D341Med (cell line): ENCODE results near the gene KIF9.
"Not testable (repeated sequence)": the region's sequence is repeated elsewhere in the genome, so short reads cannot be mapped to it uniquely, and the experiment has no call there.

Source experiments
- DNase-seq: peaks from one replicate; pipeline ENCODE4 v3.0.0; 2012; ENCODE audit warnings: low spot score

Gene KIF9

GRCh38 chr3:47250309-47251060 lies 32.1 kb downstream of the KIF9 start:
- no peak for DNase-seq

- no peak for DNase-seq
Observed at GRCh38 chr3:47247131-47248064, 35.2 kb downstream of the KIF9 start.

- no peak for DNase-seq
Observed at GRCh38 chr3:47245271-47245670, 37.3 kb downstream of the KIF9 start.

GRCh38 chr3:47244531-47245100 lies 38.0 kb downstream of the KIF9 start:
- DNase-seq = no peak

- DNase-seq = no peak
Observed at GRCh38 chr3:47243419-47244147, 39.0 kb downstream of the KIF9 start.

GRCh38 chr3:47239929-47240328 lies 42.7 kb downstream of the KIF9 start:
- DNase-seq = no peak

GRCh38 chr3:47238017-47238416 lies 44.6 kb downstream of the KIF9 start:
- no peak for DNase-seq

GRCh38 chr3:47228088-47228487 lies 54.5 kb downstream of the KIF9 start:
- DNase-seq = no peak

- no peak for DNase-seq
Observed at GRCh38 chr3:47227678-47228077, 54.9 kb downstream of the KIF9 start.

GRCh38 chr3:47225310-47225906 lies 57.2 kb downstream of the KIF9 start:
- no peak for DNase-seq

- DNase-seq = no peak
Observed at GRCh38 chr3:47223755-47224154, 58.8 kb downstream of the KIF9 start.

GRCh38 chr3:47221798-47222197 lies 60.8 kb downstream of the KIF9 start:
- no peak for DNase-seq

GRCh38 chr3:47210863-47211405 lies 71.7 kb downstream of the KIF9 start:
- no peak for DNase-seq

GRCh38 chr3:47206022-47206421 lies 76.6 kb downstream of the KIF9 start:
- not testable (repeated sequence) for DNase-seq

- no peak for DNase-seq
Observed at GRCh38 chr3:47204875-47205274, 77.7 kb downstream of the KIF9 start.

- no peak for DNase-seq
Observed at GRCh38 chr3:47202542-47202941, 80.1 kb downstream of the KIF9 start.

- DNase-seq = no peak
Observed at GRCh38 chr3:47197287-47197686, 85.3 kb downstream of the KIF9 start.

GRCh38 chr3:47194994-47195393 lies 87.6 kb downstream of the KIF9 start:
- no peak for DNase-seq

- no peak for DNase-seq
Observed at GRCh38 chr3:47193871-47194859, 88.4 kb downstream of the KIF9 start.

GRCh38 chr3:47186285-47186684 lies 96.3 kb downstream of the KIF9 start:
- DNase-seq = no peak
